DMS79 (cell line): ENCODE measurements around the gene DENND1C.

ENCODE experiments used
- DNase-seq: peaks from one replicate; lab custom pipeline; 2025; lab: John Stamatoyannopoulos, UW

DENND1C gene, protein sequence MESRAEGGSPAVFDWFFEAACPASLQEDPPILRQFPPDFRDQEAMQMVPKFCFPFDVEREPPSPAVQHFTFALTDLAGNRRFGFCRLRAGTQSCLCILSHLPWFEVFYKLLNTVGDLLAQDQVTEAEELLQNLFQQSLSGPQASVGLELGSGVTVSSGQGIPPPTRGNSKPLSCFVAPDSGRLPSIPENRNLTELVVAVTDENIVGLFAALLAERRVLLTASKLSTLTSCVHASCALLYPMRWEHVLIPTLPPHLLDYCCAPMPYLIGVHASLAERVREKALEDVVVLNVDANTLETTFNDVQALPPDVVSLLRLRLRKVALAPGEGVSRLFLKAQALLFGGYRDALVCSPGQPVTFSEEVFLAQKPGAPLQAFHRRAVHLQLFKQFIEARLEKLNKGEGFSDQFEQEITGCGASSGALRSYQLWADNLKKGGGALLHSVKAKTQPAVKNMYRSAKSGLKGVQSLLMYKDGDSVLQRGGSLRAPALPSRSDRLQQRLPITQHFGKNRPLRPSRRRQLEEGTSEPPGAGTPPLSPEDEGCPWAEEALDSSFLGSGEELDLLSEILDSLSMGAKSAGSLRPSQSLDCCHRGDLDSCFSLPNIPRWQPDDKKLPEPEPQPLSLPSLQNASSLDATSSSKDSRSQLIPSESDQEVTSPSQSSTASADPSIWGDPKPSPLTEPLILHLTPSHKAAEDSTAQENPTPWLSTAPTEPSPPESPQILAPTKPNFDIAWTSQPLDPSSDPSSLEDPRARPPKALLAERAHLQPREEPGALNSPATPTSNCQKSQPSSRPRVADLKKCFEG

GRCh38 chr19:6481541-6482342 lies at the start of gene DENND1C:
DENND1C (minus strand) TSS chr19:6481787; CDS start chr19:6481695, 92 bp downstream.
- DNase-seq = no peak

DNA sequence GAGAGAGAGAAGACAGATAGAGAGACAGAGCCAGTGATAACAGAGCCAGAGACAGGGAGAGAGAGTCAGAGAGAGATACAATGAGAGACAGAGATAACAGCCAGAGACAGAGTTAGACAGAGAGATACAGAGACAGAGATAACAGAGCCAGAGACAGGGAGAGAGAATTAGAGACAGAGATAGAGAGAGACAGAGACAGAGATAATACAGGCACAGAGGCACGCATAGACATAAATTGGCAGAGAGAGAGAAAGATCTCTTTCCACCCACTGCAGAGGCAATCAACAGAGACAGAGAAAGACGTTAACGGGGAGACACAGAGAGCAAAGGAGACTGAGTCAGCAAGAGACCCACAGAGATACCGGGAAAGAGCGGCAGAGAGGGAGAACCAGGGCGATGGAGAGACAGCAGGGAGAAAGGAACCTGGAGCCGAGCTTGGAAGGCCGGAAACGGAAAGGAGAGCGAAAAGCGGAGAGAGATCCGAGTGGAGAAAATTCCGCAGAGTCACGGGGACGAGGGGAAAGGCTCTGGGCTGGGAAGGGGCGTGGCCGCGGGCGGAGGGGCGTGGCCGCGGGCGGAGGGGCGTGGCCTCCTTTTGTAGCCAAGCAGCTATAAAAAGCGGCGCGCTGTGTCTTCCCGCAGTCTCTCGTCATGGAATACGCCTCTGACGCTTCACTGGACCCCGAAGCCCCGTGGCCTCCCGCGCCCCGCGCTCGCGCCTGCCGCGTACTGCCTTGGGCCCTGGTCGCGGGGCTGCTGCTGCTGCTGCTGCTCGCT lies 49.0 kb upstream of the DENND1C start, which contains the start of gene TNFSF9:
TNFSF9 (plus strand) TSS at position 641 of the 777 bp plus-strand sequence; CDS start at position 652, 11 bp downstream.
- DNase-seq = peak; percentile 5

- DNase-seq = no peak
Measured at GRCh38 chr19:6529937-6530385, 48.4 kb upstream of the DENND1C start.

DNA sequence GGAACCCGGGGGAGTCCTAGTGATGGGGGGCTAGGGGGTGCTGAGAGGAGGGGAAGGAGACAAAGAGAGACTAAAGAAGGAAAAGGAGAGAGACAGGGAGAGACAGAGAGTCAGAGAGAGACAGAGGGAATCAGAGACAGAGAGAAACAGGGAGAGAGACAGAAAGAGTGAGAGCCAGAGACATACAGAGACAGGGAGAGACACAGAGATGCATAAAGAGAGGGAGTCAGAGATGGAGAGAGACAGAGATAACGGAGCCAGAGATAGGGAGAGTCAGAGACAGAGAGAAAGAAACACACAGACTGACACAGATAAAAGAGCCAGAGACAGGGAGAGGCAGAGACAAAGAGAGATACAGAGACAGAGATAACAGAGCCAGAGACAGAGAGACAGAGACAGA lies 47.8 kb upstream of the DENND1C start:
- no peak for DNase-seq

- DNase-seq = no peak
Measured at GRCh38 chr19:6528544-6529121, 47.0 kb upstream of the DENND1C start.

GRCh38 chr19:6527893-6528543 lies 46.4 kb upstream of the DENND1C start:
- DNase-seq = no peak

DNA sequence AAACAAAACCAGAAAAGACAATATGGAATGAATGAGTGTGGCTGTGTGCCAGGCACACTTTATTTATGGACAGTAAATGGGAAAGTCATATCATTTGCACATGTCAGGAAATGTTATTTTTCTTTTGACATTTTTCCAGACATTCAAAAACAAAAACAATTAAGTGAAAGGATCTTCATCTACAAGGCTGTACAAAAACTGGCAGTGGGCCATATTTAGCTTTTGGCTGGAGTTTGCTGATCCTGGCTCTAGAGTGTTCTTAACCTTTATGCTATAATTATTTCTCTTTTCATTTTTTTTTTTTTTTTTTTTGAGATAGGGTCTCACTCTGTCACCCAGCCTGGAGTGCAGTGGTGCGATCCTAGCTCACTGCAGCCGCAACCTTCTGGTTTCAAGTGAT lies 42.7 kb upstream of the DENND1C start:
- DNase-seq = peak; percentile 0

DNA sequence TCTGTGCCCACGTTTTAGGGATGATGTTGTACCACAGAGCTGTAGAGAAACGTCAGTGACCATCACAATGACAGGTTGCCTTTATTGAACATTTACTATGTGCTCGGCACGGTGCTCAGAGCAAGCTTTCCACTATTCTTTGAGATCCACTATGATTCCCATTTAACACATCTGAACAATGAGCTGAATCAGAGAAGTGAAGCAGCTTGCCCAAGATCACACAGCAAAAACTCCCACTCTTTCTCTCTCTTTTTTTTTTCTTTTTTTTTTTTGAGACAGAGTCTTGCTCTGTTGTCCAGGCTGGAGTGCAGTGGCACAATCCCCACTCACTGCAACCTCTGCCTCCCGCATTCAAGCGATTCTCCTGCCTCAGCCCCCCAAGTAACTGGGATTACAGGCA lies 41.1 kb upstream of the DENND1C start:
- DNase-seq = no peak

GRCh38 chr19:6521718-6522646 lies 40.4 kb upstream of the DENND1C start:
- no peak for DNase-seq

DNA sequence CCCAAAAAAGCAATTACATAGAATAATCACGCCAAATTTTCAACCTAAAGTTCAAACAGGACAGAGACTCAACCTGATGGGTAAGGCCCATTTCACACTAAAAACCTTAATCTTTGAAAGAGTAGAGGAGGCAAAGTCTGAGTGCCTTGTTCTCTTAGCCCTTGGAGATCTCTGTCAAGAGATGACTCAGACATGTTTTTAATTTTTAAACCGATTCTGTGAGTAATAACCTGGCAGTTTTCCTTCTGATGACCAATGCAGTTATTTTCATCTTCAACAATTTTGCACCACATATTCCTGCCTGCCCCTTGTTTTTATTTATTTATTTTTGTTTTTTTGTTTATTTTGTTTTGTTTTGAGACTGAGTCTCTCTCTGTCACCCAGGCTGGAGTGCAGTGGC lies 37.7 kb upstream of the DENND1C start:
- DNase-seq = no peak

- DNase-seq = no peak
Measured at GRCh38 chr19:6518145-6518911, 36.7 kb upstream of the DENND1C start.

- peak; percentile 64 for DNase-seq
Measured at GRCh38 chr19:6516659-6517291, 35.2 kb upstream of the DENND1C start.

DNA sequence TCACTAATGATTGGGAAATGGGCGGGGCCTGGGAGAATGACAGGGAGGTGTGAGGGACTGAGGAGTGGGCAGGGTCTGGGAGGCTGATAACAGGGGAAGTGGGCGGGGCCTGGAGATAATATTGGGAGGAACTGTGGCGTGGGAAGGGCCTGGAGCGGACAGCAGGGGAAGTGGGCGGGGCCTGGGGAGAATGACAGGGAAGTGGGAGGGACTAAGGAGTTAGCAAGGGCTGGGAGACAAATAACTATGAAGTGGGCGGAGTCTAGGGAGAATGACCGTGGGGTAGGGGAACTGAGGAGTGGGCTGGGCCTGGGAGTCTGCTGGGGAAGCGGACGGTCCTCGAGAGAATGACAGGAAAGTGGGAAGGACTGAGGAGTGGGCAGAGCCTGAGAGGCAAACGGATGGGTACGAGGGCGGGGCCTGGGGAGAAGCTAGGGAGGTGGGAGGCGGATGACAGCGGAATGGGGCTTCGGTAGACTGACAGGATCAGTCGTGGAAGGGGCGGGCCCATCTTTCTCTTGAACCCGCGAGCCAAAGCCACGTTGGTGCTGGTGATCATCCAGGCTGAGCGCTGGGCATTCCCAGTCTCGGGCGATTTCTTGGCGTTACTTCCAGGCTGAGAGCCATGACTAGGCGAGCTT lies 34.6 kb upstream of the DENND1C start:
- DNase-seq = peak; percentile 27

DNA sequence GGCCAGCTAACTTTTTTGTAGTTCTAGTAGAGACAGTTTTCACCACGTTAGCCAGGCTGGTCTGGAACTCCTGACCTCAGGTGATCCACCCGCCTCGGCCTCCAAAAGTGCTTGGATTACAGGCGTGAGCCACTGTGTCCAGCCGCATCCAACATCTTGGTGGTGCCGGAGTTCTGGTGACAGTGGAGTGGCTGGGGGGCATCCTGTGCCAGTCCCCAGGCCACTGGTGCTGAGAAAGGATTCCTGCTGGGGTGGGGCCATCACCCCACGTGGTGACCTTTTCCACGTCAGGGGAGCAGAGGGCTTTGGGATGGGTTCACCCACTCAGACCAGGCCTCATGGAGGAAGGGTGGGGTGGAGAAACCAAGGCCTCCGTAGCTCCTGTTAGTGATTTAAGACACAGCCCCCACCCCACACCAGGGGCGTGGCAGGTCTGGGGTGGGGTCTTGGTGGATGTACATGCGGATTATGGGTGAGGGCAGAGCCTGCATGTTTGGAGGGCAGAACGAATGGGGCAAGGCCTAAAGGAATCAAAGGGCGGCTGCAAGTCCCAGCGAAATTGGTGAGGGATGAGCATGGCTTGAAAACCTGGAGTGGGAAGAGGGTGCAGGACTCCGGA lies 33.4 kb upstream of the DENND1C start:
- no peak for DNase-seq

DNA sequence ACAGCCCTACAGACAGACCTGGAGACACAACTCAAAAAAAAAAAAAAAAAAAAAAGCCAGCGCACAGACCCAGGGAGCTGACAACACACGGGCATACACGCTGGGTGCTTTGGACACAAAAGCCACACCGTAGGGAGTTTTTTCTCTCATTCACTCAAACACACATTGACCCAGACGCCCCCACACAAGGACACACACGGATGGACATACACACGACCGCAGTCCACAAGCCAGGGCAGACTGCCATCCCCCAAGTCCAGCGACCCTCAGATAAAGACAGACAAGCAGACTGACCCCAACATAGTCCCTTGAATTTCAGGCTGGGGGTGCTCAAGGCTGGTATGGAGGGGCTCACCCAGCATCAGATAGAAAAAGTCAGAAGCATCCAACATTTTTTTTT lies 32.5 kb upstream of the DENND1C start:
- no peak for DNase-seq

DNA sequence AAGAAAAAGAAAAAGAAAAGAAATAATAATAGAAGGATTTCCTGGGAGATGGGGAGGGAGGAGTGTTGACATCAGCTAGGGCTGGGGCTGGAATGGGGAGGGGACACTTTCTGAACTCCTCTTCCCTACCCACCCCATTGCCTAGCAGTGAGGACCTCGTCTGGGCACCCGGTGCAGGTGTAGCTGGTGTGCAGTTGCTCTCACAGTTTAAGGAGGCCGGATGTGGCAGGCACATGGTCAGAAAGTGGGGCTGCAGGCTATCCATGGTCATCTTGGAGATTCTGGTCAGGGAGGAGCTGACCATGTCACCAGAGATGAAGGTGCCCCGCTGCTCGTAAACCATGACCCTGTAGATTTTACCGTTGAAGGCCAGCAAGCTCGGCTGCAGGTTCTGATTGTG lies 29.0 kb upstream of the DENND1C start:
- no peak for DNase-seq
